HG02884 (cell line): Measurements from ENCODE around the gene FOXP1.

Source experiments
- ATAC-seq: cut with Tn5 transposase; IDR thresholded peaks from one replicate; pipeline ENCODE4 v1.9.1; 2021; ENCODE audit warnings: mild to moderate bottlenecking, moderate library complexity; ENCODE audit not compliant: unreplicated experiment

The FOXP1 gene

GRCh38 chr3:71140477-71140876 lies 443.1 kb downstream of the FOXP1 start:
- no peak for ATAC-seq

- ATAC-seq: no peak
Observed at GRCh38 chr3:71139496-71139895, 444.0 kb downstream of the FOXP1 start.

DNA sequence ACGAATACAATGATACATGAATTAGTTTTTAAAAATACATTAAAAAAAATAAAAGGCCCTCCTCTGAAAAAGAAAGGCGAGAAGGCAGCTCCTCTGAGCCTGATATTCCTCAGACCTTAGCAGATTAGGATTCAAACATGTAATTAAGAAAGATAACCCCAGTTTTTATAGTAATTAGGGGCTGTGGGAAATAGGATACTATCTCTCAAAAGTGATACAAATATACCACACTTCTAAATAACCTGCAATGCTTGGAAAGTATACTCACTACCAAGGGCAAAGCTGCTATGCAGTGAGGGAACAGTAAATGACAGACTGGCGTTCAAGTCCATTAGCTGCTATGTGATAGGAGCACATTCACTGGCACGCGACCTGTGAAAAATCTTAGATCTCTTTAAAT lies 445.1 kb downstream of the FOXP1 start:
- ATAC-seq: no peak

GRCh38 chr3:71136276-71136675 lies 447.3 kb downstream of the FOXP1 start:
- no peak for ATAC-seq

- ATAC-seq: no peak
Observed at GRCh38 chr3:71135373-71136088, 448.0 kb downstream of the FOXP1 start.

GRCh38 chr3:71134521-71134920 lies 449.0 kb downstream of the FOXP1 start:
- no peak for ATAC-seq

DNA sequence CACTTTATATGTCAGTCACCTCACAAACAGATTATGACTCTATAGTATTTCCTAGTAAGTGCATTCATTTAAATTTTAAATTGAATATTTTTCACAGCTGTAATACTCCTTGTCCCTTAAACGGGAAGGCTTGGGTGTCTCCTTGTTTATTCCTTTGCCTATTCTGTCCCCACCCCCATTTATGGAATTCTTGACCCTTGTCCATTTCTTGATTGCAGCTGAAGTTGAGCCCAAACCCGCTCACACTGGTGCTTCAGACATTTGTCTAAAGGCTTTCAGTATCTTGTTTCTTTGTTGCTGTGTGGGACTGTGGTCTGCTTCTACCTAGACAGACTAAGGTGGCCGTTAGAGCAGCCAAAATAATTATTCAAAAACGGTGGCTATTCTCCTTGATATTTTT lies 449.7 kb downstream of the FOXP1 start:
- no peak for ATAC-seq

- no peak for ATAC-seq
Observed at GRCh38 chr3:71132995-71133730, 450.4 kb downstream of the FOXP1 start.

- ATAC-seq: no peak
Observed at GRCh38 chr3:71131375-71132314, 451.9 kb downstream of the FOXP1 start.

DNA sequence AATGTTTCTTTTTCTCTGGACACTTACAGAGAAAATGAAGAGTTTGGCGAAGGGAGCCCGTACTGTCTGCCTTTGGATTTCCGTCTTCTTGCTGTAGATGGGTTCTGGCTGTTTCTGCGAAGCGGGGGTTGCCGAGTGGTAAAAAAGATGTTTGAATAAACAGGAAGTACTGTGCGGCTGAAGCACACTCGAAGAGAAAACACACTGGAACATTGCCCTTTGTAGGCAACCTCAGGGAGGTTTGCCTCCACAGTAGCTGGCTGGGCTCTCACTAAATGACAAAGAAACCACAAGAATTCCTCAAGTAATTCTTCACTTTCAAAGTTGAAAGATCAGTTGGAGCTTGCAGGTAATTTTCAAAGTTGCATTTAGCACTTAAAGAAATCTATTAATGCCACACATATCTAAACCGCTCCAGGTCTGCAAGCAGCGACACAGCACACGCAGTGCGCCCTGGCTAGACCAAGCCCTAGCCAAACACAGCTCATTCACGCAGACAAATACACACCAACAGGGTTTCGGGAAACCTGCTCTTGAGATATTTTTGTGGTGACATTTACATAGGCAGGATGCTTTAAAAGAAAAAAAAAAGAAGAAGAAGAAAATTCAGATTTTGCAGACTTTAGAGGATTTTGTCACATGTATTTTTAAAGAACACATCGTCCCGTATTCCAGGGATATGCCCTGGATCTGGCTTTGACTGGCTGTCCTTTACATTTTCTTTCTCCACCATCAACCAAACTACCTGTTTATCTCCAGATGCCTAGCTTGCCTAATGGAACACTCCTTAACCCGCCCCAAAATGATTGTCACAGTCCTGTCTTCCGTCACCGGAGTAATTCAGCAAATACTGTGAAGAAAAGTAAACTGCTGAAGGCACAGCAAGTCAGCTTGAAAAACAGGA lies 452.8 kb downstream of the FOXP1 start:
- ATAC-seq: peak; percentile 65

DNA sequence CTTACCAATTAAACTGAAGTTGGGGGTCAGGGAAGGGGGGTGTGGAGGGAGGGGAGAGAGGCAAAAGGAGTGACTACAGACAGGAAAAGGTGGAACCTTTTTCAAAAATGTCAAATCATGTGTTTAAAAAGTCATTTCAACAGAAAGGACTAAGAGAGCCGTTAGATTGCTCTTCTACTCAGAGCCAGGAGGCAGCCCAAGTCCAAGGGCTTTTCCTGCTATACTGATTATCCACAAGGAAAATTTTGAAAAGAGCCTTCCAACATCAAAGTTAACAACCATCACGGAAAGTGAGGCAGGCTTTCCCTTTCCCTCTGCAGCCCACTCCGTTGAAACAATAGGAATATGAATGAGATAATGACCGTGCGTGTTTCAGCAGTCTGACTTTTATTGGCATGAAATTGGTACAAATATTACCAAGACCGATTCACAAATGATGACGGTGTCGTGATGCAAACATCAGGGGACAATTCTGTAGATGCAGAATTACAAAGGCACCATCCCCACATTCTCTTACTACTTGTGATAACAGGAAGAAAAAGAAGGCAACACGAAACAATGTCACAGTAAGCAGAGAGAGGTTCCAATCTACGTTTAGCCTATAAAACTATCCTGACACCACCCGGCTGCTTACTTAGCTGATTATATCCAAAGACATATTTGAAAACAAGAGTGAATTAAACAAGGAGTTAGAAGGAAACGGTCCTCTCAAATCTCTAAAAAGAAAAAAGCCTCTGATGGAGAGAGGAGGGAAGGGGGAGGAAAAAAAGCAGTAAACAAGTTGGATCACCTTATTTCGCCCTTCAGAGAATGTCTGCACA lies 453.7 kb downstream of the FOXP1 start:
- ATAC-seq: no peak

DNA sequence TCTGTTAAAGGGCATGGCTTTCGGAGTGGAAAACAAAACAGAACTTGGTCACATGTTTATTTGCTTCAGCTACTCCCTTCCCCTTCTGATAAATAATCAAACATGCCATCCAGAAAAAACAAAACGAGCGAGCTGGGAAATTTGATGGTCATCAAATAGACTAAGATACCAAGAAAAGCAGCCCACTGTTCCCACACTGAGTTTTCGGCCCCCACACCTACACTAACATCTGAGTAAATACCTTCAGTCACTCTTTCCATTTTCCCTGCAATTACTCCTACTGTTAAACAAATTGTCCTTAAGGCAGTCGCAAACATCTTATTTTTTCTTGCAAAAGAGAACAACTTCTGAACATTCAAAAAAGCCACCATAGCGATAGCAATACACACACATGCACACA lies 454.6 kb downstream of the FOXP1 start:
- no peak for ATAC-seq

GRCh38 chr3:71127844-71128243 lies 455.7 kb downstream of the FOXP1 start:
- no peak for ATAC-seq

- ATAC-seq: no peak
Observed at GRCh38 chr3:71127052-71127831, 456.3 kb downstream of the FOXP1 start.

DNA sequence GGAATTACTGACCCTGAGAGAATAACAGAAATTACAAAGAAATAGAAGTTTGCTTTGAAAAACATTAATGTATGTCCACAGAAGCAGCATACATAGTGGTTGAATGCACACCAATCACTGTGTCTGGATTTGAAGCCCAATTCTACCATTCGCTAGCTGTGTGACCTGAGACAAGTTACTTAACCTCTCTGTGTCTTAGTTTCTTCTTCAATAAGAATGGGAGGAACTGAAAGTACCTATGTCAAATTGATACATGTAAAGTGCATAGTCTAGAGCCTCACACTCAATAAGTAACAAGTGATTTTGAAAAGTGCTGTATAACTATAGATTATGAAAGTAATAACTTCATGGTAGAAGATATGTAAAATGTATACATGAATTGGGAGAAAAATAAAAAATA lies 457.8 kb downstream of the FOXP1 start:
- ATAC-seq: no peak

GRCh38 chr3:71124048-71124447 lies 459.5 kb downstream of the FOXP1 start:
- ATAC-seq: no peak

GRCh38 chr3:71122641-71123040 lies 460.9 kb downstream of the FOXP1 start:
- no peak for ATAC-seq

DNA sequence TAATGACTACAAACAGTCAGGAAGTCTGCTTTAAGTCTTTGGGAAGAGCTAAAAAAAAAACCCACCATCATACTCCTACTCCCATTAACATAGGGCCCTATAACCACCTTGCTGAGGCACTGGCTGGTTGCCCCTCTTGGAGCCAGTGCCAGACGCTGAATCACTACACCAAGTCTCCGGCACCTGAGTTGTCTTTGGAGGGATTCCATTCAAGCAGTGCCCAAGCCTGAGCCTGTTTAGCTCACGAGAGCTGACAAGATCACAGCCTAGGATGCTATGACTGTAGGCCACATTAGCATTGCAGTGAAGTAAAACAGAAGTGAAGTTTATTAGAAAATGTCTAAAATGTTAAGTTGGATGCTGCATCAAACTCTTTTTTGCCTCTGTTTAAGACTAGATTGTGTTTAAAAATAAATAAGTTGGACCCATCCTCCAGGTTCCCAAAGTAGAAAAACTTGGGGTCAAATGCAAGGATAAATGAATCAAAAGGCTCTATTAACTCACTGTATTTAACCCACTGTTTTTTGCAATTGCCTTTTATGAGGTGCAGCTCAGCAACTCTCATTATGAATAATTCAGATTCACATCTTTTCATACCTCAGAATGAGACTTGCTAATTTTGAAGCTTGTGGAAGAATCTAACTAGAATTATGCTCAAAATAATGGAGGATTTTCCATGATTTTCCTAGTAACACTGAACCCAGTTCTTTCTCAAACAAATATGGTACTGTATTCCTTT lies 461.9 kb downstream of the FOXP1 start:
- ATAC-seq: no peak
